LNCaP clone FGC (cell line): ENCODE data around the gene FPR3.

Source experiments
- DNase-seq: peaks from one replicate; pipeline ENCODE4 v3.0.0-alpha.2; 2011; ENCODE audit warnings: low read depth
- H3K4me3 ChIP-seq: 2 replicates; pipeline ENCODE4 v1.5.1; 2011; ENCODE audit warnings: mild to moderate bottlenecking, low read depth, low read length, control low read depth
- TF ChIP-seq, protein P1 (sequence below): IDR thresholded peaks from 2 replicates; pipeline ENCODE4 v1.5.1; 2012; ENCODE audit warnings: mild to moderate bottlenecking; ENCODE audit not compliant: control insufficient read depth, insufficient read depth; ENCODE audit errors: extremely low read depth

FPR3 gene

GRCh38 chr19:51824281-51825005 lies 29.5 kb downstream of the FPR3 start:
- no peak overlapping the region for H3K4me3 ChIP-seq
- no peak for DNase-seq
- TF ChIP-seq, protein P1, sequence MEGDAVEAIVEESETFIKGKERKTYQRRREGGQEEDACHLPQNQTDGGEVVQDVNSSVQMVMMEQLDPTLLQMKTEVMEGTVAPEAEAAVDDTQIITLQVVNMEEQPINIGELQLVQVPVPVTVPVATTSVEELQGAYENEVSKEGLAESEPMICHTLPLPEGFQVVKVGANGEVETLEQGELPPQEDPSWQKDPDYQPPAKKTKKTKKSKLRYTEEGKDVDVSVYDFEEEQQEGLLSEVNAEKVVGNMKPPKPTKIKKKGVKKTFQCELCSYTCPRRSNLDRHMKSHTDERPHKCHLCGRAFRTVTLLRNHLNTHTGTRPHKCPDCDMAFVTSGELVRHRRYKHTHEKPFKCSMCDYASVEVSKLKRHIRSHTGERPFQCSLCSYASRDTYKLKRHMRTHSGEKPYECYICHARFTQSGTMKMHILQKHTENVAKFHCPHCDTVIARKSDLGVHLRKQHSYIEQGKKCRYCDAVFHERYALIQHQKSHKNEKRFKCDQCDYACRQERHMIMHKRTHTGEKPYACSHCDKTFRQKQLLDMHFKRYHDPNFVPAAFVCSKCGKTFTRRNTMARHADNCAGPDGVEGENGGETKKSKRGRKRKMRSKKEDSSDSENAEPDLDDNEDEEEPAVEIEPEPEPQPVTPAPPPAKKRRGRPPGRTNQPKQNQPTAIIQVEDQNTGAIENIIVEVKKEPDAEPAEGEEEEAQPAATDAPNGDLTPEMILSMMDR: no peak

DNA sequence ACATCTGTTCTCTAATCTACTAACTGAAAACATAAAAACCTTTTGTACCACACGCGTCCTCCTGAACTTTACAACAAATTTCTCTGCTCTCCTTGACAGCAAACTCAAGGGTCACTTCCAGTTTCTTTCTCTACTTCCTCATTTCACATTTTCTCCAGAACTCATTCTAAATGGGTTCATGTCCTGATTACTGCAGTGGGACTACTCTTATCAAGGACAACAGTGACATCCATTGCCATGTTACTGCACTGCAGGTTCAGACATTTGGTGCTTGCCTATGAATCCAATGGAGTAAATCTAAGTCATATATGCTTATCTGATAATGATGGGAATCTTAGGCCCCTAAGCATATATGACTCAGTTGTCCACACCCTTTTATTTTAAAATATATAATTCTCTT lies 35.3 kb downstream of the FPR3 start:
- DNase-seq: no peak
- TF ChIP-seq, protein P1: 0 out of 2 replicates have a peak, but pooled peaks have one; percentile 3
- H3K4me3 ChIP-seq: no peak overlapping the region

- TF ChIP-seq, protein P1: no peak
- DNase-seq: no peak
- H3K4me3 ChIP-seq: no peak overlapping the region
These were observed 42.2 kb downstream of the FPR3 start for GRCh38 chr19:51837145-51837544.

DNA sequence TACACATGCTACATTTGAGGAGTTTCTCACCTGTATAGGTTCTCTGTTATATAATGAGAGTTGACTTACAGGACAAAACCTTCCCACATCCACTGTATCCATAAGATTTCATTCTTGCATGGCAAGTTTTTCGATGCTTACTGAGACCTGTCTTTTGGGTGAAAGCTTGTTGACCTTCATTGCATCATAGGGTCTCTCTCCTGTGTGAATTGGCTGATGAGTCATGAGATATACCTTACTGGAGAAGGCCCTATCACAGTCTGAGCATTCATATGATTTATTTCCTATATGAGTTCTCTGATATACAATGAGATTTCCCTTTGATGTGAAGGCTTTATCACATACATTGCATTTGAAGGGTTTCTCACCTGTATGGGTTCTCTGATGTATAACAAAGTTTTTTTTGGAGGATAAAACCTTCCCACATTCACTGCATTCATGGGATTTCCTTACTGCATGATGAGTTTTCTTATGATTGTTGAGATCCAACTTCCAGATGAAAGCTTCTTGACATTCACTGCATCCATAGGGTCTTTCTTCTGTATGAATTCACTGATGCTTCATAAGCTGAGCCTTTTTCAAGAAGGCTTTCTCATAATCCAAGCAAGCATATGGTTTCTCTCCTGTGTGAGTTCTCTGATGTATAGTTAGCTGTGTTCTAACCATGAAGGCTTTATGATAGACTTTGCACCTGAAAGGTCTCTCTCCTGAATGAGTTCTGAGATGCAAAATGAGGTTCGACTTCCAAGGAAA lies 67.1 kb downstream of the FPR3 start:
- no peak overlapping the region for H3K4me3 ChIP-seq
- TF ChIP-seq, protein P1: no peak
- DNase-seq: no peak

GRCh38 chr19:51873097-51873496 lies 78.1 kb downstream of the FPR3 start:
- no peak for DNase-seq
- TF ChIP-seq, protein P1: no peak
- no peak overlapping the region for H3K4me3 ChIP-seq
